Endothelial cell of umbilical vein (primary cell): ENCODE measurements around the gene CST3.

Experiments used
- CTCF ChIP-seq, 2 donors: IDR thresholded peaks; 1 replicate in 1 of 2; 2 replicates in 1 of 2; pipeline ENCODE4 v1.5.1; 2011; ENCODE audit warnings: low read length in 2 of 2, mild to moderate bottlenecking in 2 of 2, moderate library complexity in 2 of 2, control low read depth in 1 of 2, inconsistent platforms in 1 of 2, low read depth in 1 of 2; ENCODE audit not compliant: insufficient read depth in 1 of 2; ENCODE audit errors: extremely low read depth in 1 of 2
- EZH2 ChIP-seq: IDR thresholded peaks from 2 replicates; pipeline ENCODE4 v1.6.1; 2012; ENCODE audit warnings: borderline replicate concordance, low read depth, mild to moderate bottlenecking, moderate library complexity, low read length, inconsistent platforms; ENCODE audit not compliant: severe bottlenecking
- JUN ChIP-seq: IDR thresholded peaks from 2 replicates; pipeline ENCODE4 v1.6.1; 2011; ENCODE audit warnings: borderline replicate concordance, low read depth; ENCODE audit not compliant: insufficient read length, insufficient read depth
- MAX ChIP-seq: IDR thresholded peaks from 2 replicates; pipeline ENCODE4 v1.6.1; 2011; ENCODE audit not compliant: insufficient read depth, insufficient read length
- MYC ChIP-seq: IDR thresholded peaks from one replicate; pipeline ENCODE4 v1.6.1; 2011; ENCODE audit warnings: mild to moderate bottlenecking, low read depth, low read length
- POLR2A ChIP-seq: IDR thresholded peaks from 2 replicates; pipeline ENCODE4 v1.6.1; 2012; ENCODE audit warnings: low read depth, mild to moderate bottlenecking, control low read depth, low read length
- POLR2AphosphoS5 ChIP-seq: IDR thresholded peaks from 2 replicates; pipeline ENCODE4 v1.6.1; 2012; ENCODE audit warnings: low read depth, mild to moderate bottlenecking, control low read depth, low read length, moderate library complexity; ENCODE audit not compliant: insufficient read depth

DNA sequence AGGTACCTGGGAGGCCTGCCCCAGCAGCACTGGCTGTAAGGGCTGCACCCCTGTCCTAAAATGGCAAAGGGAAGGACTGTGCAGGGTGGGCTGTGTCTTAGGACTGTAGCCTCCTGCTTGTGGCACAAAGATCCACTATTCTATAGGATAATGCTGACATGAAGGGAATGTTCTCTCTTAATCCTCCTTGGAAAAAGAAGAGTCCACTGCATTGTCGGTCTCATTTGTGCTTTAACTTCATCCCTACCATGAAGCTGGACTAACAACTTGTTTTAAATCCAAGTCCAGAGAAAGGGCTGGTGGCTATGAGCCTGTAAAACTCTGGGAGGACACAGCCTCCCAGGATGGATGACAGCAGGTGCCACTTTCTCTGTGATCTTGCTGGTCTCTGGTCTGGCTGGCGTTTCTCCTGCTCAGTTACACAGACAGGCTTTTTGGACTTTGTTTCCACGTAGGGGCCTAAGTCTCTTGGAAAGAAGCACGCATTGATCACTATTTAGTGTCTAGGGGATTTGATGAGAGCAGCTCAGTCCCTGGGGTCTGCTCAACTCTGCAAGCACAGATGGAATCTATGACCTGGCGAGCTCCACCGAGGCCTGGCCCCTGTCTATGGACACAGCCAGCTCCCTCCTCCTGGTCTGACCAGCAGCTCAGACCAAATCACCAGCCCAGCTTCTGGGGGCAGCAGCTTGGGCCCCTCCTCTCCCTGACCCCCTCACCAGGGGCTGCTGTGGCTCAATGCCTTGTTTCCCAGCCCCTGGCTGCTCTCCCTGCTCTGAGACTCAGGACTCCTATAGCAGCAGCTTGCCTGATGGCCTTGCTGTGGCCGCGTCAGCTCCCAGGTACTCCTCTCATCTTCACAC, 4.8 kb downstream of the CST3 start:
- no peak for TF ChIP-seq CTCF (IDR thresholded peaks at IDR 0.05; ENCODE audit: extremely low read depth in 1 of 2, insufficient read depth in 1 of 2, low read depth in 1 of 2, low read length in 2 of 2)
- TF ChIP-seq EZH2: no peak
- no peak for TF ChIP-seq JUN
- no peak for TF ChIP-seq POLR2AphosphoS5
- TF ChIP-seq MYC: no peak
- no peak for TF ChIP-seq POLR2A
- no peak for TF ChIP-seq MAX
